ENCODE data around the gene UBE2L6.

DNA sequence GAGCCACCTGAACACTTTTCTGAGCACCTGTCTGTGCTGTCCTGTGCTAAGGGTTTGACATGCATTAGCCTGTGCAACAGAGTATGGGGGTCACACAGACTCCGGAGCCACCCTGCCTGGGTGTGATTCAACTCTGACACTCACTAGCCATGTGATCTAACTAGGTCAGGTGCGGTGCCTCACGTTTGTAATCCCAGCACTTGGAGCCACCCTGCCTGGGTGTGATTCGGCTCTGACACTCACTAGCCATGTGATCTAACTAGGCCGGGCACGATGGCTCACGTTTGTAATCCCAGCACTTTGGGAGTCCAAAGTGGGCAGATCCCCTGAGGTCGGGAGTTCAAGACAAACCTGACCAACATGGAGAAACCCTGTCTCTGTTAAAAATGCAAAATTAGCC lies 11.4 kb downstream of the UBE2L6 start:
- TF ChIP-seq, protein P1, sequence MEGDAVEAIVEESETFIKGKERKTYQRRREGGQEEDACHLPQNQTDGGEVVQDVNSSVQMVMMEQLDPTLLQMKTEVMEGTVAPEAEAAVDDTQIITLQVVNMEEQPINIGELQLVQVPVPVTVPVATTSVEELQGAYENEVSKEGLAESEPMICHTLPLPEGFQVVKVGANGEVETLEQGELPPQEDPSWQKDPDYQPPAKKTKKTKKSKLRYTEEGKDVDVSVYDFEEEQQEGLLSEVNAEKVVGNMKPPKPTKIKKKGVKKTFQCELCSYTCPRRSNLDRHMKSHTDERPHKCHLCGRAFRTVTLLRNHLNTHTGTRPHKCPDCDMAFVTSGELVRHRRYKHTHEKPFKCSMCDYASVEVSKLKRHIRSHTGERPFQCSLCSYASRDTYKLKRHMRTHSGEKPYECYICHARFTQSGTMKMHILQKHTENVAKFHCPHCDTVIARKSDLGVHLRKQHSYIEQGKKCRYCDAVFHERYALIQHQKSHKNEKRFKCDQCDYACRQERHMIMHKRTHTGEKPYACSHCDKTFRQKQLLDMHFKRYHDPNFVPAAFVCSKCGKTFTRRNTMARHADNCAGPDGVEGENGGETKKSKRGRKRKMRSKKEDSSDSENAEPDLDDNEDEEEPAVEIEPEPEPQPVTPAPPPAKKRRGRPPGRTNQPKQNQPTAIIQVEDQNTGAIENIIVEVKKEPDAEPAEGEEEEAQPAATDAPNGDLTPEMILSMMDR (IDR thresholded peaks at IDR 0.05; ENCODE audit: low read depth, low read length, missing input control): no peak
- TF ChIP-seq YY1 (IDR thresholded peaks at IDR 0.05) (no peak), SP1 (IDR thresholded peaks at IDR 0.05) (no peak), TAF1 (conservative IDR thresholded peaks at IDR 0.05) (no peak), RAD21 (IDR thresholded peaks at IDR 0.05) (no peak), RXRA (IDR thresholded peaks at IDR 0.05) (peak in 1 of 2 donors; percentile 58), HNF4G (IDR thresholded peaks at IDR 0.05) (no peak)

Measured in liver (tissue), 3 donors.